Body of pancreas (tissue), 4 donors: ENCODE measurements around the gene ACTG2. TPM values are rescaled to one million over a fixed set of nuclear protein-coding genes. Genes with fewer than 3 reads are reported as not detected.
A peak's percentile ranks its signal among the peaks of the same experiment; 100 is the strongest.
"Not testable (repeated sequence)": the region's sequence is repeated elsewhere in the genome, so short reads cannot be mapped to it uniquely, and the experiment has no call there.

Experiments
- ATAC-seq: fragments of 150-250 bp; one replicate; pipeline ENCODE4 v1.9.1; 2016
- DNase-seq, 4 donors: peaks; one replicate each; pipeline ENCODE4 v3.0.0-alpha.2; 2019
- H3K27ac ChIP-seq, 4 donors: fragments of 200-600 bp; sonication (generic); 1 replicate in 3 of 4; 2 replicates in 1 of 4; pipeline versions ENCODE4 v1.5.1 to v1.6.1; 2016 to 2019; ENCODE audit warnings: mild to moderate bottlenecking in 1 of 4, mixed read lengths in 1 of 4, moderate library complexity in 1 of 4
- H3K27me3 ChIP-seq, 2 donors: fragments of 200-600 bp; sonication (generic); one replicate each; pipeline ENCODE4 v1.6.0; 2016; ENCODE audit warnings: mild to moderate bottlenecking in 1 of 2
- H3K36me3 ChIP-seq, 2 donors: fragments of 200-600 bp; sonication (generic); replicated peaks in 1 of 2; 2 replicates each; pipeline ENCODE4 v1.5.1; 2016; ENCODE audit warnings: low read depth in 2 of 2; ENCODE audit not compliant: insufficient read depth in 1 of 2
- H3K4me1 ChIP-seq: fragments of 200-600 bp; sonication (generic); one replicate; pipeline ENCODE4 v1.6.0; 2016
- H3K4me3 ChIP-seq, 2 donors: fragments of 200-600 bp; sonication (generic); 1 replicate in 1 of 2; 2 replicates in 1 of 2; pipeline ENCODE4 v1.5.1; 2016 to 2019
- H3K9me3 ChIP-seq, 3 donors: fragments of 200-600 bp; sonication (generic); 1 replicate in 2 of 3; 2 replicates in 1 of 3; pipeline ENCODE4 v1.5.1; 2016
- CTCF ChIP-seq, 7 experiments: fragments of 450-650 bp in 4 of 7; fragments of 200-600 bp in 3 of 7; sonication (generic) in 3 of 7; IDR thresholded peaks; one replicate each; pipeline ENCODE4 v1.5.1; 2016 to 2019; ENCODE audit warnings: antibody characterized with exemption in 7 of 7
- POLR2A ChIP-seq, 3 donors: fragments of 450-650 bp; IDR thresholded peaks; one replicate each; pipeline ENCODE4 v1.6.1; 2016; ENCODE audit warnings: antibody characterized with exemption in 3 of 3, mild to moderate bottlenecking in 2 of 3
- WGBS, 2 donors: methylation state at CpG; one replicate each; pipeline ENCODE4 v1.1.5; 2017; 5-methylcytosine and 5-hydroxymethylcytosine counted together
- intact Hi-C: fragments of 100-400 bp; cut with DNase I; formaldehyde crosslinking; loops from one replicate; pipeline ENCODE4 v1.15.1; 2023
- total RNA-seq, 2 donors: library from RNA; depleted of rRNA; stranded (reverse); fragments of >200 nt; gene quantifications; one replicate each; pipeline ENCODE4 v1.1.0, GENCODE V29; 2016

ACTG2 gene
- total RNA-seq, 2 donors from 2014 or later: 0.52 to 1.3 TPM

GRCh38 chr2:73868204-73868978 lies 24.4 kb upstream of the ACTG2 start:
- no peak for DNase-seq
- Histone ChIP-seq H3K27ac (no peak overlapping the region), H3K27me3 (no peaks in the 10 kb centered on the region), H3K9me3 (no peaks in the 10 kb centered on the region), H3K36me3 (peaks cover 0 to 5% of the 10 kb centered on the region in 2 donors), H3K4me1 (no peaks in the 10 kb centered on the region), H3K4me3 (no peak overlapping the region)
- 85 to 86% methylated on average over 9 of the region's 9 CpGs for WGBS, 2 donors
- ATAC-seq: no peak
- TF ChIP-seq POLR2A (IDR thresholded peaks at IDR 0.05) (no peak), CTCF (IDR thresholded peaks at IDR 0.05) (no peak)
- intact Hi-C loops: no loop called here

- no peaks in the 10 kb centered on the region for H3K4me1 ChIP-seq
- 65 to 67% methylated on average over 4 of the region's 4 CpGs for WGBS, 2 donors
- DNase-seq: peak in 3 of 4 donors; percentile 28 to 41 (median 29)
- no peak for ATAC-seq
- no peaks in the 10 kb centered on the region for H3K27me3 ChIP-seq
- intact Hi-C loops: no loop called here
- no peak overlapping the region for H3K27ac ChIP-seq
- H3K36me3 ChIP-seq: peaks cover 0 to 2% of the 10 kb centered on the region in 2 donors
- TF ChIP-seq POLR2A (IDR thresholded peaks at IDR 0.05) (no peak), CTCF (IDR thresholded peaks at IDR 0.05) (no peak)
- H3K9me3 ChIP-seq: no peaks in the 10 kb centered on the region
- no peak overlapping the region for H3K4me3 ChIP-seq
Measured at GRCh38 chr2:73870084-73870483, 22.7 kb upstream of the ACTG2 start.

GRCh38 chr2:73877071-73877802 lies 15.6 kb upstream of the ACTG2 start:
- WGBS, 2 donors: 41 to 43% methylated on average over 9 of the region's 9 CpGs
- no peak overlapping the region for H3K27ac ChIP-seq

GRCh38 chr2:73877984-73878383 lies 14.8 kb upstream of the ACTG2 start:
- ATAC-seq, DNase-seq, H3K9me3 ChIP-seq, intact Hi-C loops, H3K27ac ChIP-seq, H3K36me3 ChIP-seq, H3K4me1 ChIP-seq, H3K4me3 ChIP-seq, H3K27me3 ChIP-seq: not testable (repeated sequence)
- WGBS, 2 donors: 78 to 84% methylated on average over 5 of the region's 5 CpGs

More at GRCh38 chr2:73877071-73877802, 15.6 kb upstream of the ACTG2 start:
- H3K9me3 ChIP-seq: no peaks in the 10 kb centered on the region
- DNase-seq: no peak
- H3K4me3 ChIP-seq: no peak overlapping the region
- no peak for TF ChIP-seq CTCF (IDR thresholded peaks at IDR 0.05)
- TF ChIP-seq POLR2A (IDR thresholded peaks at IDR 0.05): no peak
- H3K27me3 ChIP-seq: no peaks in the 10 kb centered on the region
- intact Hi-C loops: no loop called here
- no peaks in the 10 kb centered on the region for H3K36me3 ChIP-seq
- H3K4me1 ChIP-seq: no peaks in the 10 kb centered on the region
- ATAC-seq: no peak

- TF ChIP-seq POLR2A (IDR thresholded peaks at IDR 0.05): no peak
- TF ChIP-seq CTCF (IDR thresholded peaks at IDR 0.05): no peak
- H3K36me3 ChIP-seq: no peaks in the 10 kb centered on the region
- peaks cover 0 to 5% of the 10 kb centered on the region in 2 donors for H3K27me3 ChIP-seq
- 40 to 43% methylated on average over 2 of the region's 2 CpGs for WGBS, 2 donors
- no peak overlapping the region for H3K4me3 ChIP-seq
- H3K9me3 ChIP-seq: no peaks in the 10 kb centered on the region
- H3K27ac ChIP-seq: no peak overlapping the region
- intact Hi-C loops: no loop called here
- ATAC-seq (no peak), DNase-seq (no peak)
- H3K4me1 ChIP-seq: no peaks in the 10 kb centered on the region
Measured at GRCh38 chr2:73885406-73885805, 7.4 kb upstream of the ACTG2 start.
